ENCODE data around the gene EMC10.
"Not testable (repeated sequence)": the region's sequence is repeated elsewhere in the genome, so short reads cannot be mapped to it uniquely, and the experiment has no call there.

Gene EMC10

DNA sequence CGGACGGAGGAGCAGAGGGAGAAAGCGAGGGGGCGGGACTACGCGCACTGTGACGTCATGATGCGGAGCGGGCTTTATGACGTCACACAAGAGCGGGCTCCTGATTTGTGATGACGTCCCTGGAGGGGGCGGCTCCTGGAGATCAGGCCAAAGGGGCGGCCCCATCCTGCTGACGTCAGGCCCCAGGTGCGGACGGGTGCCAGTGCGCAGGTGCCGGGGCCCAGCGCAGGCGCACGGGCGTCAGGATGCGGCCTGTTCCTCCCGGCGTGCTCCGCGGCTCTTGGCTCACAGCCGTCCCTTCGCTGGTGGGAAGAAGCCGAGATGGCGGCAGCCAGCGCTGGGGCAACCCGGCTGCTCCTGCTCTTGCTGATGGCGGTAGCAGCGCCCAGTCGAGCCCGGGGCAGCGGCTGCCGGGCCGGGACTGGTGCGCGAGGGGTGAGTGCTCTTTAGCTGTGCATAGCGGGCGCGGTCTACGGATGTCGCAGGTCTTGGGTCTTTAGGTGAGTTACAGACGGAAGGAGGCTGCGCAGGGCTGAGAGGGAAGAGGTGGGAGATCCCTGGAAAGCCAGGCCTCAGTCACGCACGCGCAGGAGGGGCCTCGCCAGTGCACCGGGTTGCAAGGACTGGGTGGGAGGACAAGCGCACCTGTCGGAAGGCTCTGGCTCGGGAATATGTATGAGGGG, at the start of gene EMC10, which contains the start of gene GARIN5A:
EMC10 (plus strand) TSS at position 284 of the 683 bp plus-strand sequence; CDS start at position 322, 38 bp downstream.
GARIN5A (minus strand) TSS at position 625 of the 683 bp plus-strand sequence; CDS start at position 165, 460 bp downstream.
- DNase-seq (ENCODE audit: low read depth in 1 of 2, low spot score in 1 of 2) = peak; percentile 87 to 89

DNA sequence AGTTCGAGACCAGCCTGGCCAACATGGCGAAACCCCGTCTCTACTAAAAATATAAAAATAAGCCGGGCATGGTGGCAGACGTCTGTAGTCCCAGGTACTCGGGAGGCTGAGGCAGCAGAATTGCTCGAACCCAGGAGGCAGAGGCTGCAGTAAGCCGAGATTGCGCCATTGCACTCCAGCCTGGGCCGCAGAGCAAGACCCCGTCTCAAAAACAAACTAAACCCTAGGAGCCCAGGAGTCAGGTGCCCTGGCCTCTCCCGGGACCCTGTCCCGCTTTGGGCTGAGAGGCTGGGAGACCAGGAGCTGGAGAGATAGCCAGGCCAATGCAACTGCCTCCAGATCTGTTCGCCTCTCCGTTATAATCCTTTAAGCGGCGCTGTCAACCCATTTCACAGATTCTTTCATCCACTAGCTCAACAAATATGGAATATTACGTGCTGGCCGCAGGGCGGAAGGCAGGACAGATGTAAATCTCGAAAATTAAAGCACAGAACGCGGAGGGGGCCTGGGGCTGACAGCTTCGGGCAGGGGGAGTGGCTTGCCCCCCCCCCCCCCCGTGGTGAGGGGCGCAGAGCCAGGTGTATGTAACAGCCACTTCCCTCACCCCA, 48.9 kb upstream of the EMC10 start:
- DNase-seq (ENCODE audit: low read depth in 1 of 2, low spot score in 1 of 2) = no peak

DNA sequence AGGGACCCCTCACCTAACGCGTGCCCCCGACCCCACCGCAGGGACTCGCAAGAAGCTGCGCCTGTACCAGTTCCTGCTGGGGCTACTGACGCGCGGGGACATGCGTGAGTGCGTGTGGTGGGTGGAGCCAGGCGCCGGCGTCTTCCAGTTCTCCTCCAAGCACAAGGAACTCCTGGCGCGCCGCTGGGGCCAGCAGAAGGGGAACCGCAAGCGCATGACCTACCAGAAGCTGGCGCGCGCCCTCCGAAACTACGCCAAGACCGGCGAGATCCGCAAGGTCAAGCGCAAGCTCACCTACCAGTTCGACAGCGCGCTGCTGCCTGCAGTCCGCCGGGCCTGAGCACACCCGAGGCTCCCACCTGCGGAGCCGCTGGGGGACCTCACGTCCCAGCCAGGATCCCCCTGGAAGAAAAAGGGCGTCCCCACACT, 48.3 kb upstream of the EMC10 start:
- DNase-seq (ENCODE audit: low read depth in 1 of 2, low spot score in 1 of 2) = no peak

DNA sequence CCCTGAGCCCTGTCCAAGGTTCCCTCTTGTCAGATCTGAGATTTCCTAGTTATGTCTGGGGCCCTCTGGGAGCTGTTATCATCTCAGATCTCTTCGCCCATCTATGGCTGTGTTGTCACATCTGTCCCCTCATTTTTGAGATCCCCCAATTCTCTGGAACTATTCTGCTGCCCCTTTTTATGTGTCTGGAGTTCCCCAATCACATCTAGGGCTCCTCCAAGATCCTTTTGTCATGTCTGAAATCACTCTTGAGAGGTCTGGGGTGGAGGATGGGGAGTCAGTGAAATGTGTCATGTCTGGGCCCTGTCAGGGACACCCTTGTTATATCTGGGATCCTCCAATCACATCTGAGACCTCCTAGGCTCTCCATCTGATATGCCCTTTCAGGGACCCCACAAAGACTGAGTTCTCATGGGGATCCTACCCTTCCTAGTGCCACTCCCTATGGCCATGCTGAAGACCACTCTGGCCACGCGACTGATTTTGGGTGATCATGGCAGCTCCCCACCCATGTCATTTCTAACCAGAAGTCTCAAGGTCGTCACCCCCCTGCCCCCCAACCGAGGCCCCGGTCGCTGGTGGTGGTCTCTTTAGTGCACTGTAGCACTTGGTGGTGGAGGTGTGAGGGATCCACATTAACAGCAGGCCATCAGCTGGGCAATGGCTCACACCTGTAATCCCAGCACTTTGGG, 47.4 kb upstream of the EMC10 start:
- DNase-seq (ENCODE audit: low read depth in 1 of 2, low spot score in 1 of 2) = no peak

DNA sequence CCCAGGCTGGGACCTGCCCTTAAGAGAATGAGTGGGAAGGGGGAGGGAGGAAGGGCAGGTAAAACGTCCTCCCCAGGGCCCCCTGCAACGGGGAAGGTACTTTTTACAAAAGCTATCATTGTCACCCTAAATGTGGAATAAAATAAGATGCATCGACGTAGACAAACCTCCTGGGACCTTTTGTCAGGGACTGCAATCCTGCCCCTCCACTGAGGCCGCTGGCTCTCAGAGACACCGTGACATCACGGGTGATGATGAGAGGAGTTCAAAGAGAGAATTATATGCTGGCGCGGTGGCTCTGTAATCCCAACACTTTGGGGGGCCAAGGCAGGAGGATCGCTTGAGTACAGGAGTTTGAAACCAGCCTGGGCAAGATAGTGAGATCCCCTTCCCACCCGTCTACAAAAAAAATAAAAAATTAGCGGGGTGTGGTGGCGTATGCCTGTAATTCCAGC, 45.4 kb upstream of the EMC10 start:
- DNase-seq (ENCODE audit: low read depth in 1 of 2, low spot score in 1 of 2) = no peak

DNA sequence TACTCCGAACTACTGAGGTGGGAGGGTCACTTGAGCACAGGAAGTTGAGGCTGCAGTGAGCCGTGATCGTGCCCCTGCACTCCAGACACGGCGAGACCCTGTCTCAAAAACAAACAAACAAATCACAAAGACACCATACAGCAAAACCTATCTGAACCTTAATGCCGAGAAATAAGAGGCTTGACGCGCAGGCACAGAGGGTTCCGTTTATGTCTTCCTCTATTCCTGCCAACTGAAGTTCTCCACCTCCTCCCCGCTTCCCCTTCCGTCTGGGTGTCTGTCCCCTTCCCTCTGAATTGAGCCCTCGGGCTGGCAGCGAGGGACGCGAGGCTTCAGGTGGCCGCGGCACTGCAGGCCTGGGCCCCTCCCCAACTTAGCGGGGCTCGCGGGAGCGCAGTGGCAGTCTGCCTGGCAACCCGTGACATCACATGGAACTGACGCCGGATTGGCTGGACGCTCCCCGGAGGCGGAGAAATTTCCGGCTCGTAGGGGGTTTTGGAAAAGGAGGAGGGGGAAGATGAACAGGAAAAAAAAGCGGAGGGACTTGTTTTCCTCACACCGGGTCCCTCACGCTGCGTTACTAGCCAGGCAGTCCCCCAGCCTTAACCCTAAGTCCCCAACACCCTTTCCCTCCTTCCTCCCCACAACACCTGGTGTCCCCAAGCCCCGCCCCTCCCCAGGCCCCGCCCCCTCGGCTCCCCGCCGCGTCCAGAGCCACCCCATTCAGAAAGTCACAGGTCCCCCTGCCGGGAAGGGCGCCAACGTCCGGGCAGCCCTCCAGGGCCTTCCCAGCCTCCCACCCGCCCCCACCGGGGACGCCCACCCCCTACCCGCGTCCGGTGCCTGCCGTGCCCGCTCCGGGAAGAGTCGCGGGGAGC, 44.7 kb upstream of the EMC10 start:
- peak; percentile 78 to 84 for DNase-seq (ENCODE audit: low read depth in 1 of 2, low spot score in 1 of 2)

DNA sequence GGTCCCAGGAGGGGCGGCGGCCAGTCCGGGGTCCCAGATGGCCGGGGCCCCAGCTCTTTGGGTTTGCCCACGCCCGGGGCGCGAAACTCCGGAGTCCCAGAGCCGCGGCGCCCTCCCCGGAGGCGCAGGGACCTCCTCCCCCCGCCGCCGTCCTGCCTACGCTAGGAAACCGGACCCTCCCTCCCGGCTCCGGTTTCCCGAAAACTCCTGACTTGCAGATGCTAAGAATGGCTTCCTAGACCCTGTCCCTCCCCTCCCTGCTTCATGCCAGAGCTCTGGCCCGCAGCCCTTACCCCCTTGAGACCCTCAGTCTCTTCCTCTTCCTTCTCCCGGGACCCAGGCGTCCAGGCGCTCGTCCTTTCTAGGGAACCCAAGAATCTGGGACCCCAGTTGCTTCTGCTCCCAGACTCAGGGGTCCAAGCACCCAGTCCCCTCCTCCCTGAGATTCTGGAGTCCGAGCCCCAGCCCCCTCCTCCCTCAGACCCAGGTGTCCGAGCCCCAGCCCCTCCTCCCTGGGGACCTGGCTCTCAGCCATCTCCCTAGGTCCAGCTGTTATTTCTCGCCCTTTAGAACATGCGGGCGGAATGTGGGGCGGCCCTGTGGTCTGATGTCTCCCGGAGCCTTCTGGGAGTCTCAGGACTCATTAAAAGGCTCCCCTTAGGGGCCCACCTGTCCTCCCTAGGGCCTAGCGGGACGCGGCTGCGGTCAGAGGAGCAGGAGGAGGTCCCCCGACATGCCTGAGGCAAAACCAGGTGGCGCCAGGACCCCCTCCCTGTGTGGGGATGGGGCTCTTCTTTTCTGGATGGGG, 43.9 kb upstream of the EMC10 start, which contains the start of gene MYBPC2:
MYBPC2 (plus strand) TSS at position 672 of the 808 bp plus-strand sequence; CDS start at position 734, 62 bp downstream.
- DNase-seq (ENCODE audit: low read depth in 1 of 2, low spot score in 1 of 2) = no peak

DNA sequence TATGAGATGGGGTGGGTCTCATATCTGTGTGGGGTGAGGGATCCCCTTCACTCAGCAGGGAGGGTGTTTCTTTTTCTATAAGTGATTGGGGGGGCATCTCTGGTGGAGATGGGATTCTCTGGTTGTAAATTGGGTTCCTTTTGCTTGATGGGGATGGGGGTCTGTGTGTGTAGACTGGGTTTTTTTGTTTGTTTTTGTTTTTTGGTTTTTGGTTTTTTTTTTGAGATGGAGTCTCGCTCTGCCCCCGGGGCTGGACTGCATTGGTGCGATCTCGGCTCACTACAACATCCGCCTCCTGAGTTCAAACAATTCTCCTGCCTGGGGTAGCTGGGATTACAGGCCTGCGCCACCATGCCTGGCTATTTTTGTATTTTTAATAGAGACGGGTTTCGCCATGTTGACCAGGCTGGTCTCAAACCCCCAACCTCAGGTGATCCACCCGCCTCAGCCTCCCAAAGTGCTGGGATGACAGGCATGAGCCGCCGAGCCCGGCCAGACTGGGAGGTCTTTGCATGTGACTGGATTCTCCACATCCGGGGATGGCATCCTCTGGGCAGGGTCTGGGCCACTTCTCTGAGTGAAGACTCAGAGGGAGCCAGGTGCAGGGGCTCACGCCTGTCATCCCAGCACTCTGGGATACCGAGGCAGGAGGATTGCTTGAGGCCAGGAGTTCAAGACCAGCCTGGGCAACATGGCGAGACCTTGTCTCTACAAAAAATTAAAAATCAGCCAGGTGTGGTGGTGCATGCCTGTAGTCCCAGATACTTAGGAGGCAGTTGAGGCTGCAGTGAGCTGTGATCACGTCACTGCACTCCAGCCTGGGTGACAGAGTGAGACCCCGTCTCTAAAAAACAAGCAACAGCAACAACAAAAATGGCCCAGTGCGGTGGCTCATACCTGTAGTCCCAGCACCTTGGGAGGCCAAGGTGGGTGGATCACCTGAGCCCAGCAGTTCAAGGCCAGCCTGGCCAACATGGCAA, 42.8 kb upstream of the EMC10 start:
- no peak for DNase-seq (ENCODE audit: low read depth in 1 of 2, low spot score in 1 of 2)

DNA sequence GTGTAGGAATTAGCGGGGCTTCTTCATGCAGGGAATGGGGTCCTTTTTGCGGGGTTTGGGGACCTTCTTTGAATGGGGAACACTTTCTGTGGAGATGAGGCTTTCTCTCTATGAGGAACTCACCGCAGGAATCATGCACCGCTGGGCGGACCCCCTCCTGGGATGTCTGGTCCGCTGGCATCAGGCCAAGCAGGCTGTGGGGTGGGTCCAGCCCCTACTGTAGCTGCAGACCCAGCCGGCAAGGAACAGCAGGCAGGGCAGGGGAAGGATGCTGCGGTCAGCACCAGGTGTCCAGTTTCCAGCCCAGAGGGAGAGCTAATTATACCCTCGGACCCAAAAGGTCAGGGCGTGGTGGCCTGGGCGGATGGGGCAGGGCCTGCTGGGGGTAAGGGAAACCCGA, 41.8 kb upstream of the EMC10 start:
- DNase-seq (ENCODE audit: low read depth in 1 of 2, low spot score in 1 of 2) = no peak

DNA sequence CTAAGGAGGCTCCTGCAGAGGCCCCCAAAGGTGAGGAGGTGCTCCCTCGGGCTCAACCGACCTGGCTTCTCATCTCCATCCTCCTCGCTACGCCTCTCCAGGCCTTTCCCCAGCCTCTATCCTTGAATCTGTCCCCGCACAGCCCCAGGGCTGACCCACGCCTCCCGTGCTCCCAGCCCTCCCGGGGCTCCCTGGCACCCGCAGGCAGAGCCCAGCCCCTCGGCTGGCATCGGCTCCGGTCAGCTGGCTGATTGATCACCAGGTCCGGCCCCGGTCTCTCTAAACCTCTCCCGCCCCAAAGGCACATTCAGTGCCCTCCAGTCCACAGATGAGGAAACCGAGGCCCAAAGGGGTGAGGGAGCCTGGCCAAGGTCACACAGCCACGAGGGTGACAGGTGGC, 41.1 kb upstream of the EMC10 start:
- no peak for DNase-seq (ENCODE audit: low read depth in 1 of 2, low spot score in 1 of 2)

DNA sequence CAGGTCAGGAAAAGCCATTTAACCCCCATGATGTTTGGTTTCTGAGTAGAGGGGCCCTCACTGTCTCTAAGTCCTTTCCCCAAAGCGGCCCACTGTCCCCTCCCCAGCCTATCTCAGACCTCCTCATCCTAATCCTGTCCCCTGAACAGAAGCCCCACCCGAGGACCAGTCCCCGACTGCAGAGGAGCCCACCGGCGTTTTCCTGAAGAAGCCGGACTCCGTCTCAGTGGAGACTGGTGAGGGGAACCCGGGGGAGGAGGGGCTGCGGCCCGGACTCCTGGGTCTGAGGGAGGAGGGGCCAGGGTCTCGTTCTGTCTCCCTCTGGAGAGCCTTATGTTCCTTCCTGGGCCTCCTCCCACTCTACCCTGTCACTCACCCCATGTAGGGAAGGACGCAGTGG, 40.7 kb upstream of the EMC10 start:
- DNase-seq (ENCODE audit: low read depth in 1 of 2, low spot score in 1 of 2) = no peak

DNA sequence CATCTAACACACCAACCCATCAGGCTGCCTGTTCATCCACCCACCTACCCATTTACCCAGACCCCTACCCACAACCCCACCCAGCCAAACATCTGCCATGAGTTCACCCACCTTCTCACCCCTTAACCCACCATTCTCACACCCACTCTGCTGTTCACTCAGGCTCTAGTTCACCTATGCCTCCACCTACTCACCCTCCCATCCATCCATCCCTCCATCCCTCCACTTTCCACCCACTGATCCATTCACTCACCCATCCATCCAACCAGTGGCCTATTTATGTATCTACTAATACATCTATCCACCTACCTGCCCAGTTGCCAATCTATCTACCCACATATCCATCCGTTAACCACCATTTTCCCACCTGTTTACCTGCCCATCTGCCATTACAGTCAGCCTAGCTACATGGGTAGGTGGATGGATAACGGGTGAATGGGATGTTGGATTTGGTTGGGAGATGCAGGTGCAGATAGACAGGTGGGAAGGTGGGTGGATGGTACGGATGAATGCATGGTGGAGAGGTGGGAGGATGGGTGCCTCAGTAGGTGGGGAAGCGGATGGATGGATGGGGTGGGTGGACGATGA, 38.4 kb upstream of the EMC10 start:
- DNase-seq (ENCODE audit: low read depth in 1 of 2, low spot score in 1 of 2) = no peak

DNA sequence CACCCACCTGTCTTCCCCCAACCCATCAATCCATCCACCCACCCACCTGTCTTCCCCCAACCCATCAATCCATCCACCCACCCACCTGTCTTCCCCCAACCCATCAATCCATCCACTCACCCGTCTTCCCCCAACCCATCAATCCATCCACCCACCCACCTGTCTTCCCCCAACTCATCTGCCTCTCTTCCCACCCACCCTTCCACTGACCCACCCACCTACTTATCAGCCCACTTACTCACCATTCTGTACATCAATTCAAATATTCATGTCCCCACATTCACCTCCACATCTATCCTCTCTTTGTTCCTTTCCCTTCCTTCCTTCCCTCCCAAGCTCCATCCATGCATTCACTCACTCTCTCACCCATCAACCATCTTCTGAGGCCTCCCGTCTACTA, 37.2 kb upstream of the EMC10 start:
- DNase-seq (ENCODE audit: low read depth in 1 of 2, low spot score in 1 of 2) = not testable (repeated sequence)

DNA sequence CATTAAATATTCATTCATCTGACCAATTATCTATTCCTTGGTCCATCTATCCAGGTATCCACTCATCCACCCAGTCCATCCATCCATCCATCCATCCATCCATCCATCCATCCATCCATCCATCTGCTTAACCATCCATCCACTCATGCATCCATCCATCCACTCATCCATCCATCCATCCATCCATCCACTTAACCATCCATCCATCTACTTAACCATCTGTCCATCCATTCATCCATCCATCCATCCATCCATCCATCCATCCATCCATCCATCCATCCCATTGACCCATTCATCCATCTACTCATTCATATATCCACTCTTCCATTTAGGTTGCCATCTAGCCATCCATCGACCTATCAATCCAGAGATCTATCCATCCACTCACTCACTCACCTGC, 32.2 kb upstream of the EMC10 start:
- DNase-seq (ENCODE audit: low read depth in 1 of 2, low spot score in 1 of 2) = no peak

DNA sequence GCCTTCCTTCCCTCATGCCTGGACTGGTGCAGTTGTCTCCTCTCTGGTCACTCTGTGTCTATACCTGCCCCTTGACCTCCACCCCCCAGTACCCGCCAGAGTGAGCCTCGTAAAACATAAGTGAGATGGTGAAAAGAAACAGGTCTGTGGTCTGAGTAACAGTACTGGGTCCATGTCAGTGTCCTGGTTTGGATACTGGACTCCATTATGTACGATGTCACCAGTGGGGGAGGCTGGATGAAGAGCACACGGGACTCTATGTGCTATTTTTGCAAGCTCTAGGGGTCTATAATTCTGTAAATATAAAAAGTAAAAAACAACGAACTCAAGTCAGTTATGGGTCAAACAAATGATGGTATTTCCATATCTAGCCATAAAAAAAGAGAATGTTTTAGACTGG, 29.3 kb upstream of the EMC10 start:
- no peak for DNase-seq (ENCODE audit: low read depth in 1 of 2, low spot score in 1 of 2)

DNA sequence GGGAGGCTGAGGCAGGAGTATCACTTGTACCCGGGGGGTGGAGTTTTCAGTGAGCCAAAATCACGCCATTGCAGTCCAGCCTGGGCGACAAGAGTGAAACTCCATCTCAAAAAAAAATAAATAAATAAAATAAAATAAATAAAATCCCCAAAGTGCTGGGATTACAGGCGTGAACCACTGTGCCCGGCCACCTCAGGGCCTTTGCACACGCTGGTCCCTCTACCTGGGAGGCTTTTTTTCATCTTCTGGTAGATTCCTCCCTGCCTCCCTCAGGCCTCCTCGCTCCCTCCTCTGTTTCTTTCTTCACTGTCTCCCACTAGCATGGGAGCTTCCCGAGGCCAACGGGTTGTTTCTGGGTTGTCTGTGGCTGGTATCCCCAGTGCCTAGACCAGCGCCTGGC, 28.6 kb upstream of the EMC10 start:
- no peak for DNase-seq (ENCODE audit: low read depth in 1 of 2, low spot score in 1 of 2)

DNA sequence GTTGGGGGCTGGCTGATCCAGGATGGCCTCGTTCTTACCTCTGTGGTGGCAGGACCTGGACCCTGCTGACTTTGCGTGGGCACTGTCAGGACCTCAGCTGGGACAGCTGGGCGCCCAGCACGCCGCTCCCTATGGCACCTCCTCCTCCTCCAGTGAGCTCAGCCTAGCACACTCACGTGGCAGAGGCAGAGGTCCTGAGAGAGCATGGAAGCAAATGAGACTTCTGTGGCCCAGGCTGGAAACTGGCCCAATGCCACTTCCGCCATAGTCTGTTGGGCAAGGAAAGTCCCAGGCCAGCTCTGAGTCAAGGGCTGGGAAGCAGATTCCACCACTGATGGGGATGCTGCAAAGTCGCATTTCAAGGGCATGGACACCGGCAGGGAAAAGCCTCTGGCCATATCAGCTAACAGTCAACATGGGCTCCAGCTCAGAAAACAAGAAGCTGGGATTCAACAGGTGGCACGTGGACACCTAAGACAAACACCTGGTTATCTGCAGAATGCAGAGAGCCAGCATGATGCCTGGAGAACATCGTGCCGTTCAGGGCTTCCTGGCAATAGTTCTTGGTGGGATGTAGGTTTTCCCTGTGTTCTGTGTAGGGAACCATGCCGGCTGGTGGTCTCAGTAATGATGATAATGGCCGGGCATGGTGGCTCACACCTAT, 26.9 kb upstream of the EMC10 start:
- no peak for DNase-seq (ENCODE audit: low read depth in 1 of 2, low spot score in 1 of 2)

Measured in stimulated activated CD4-positive, alpha-beta T cell treated with anti-CD3 and anti-CD28 coated beads, Interleukin-15, amount 100 ng/mL, for 1 hour (primary cell).